ENCODE results near the gene KIAA1191.

The KIAA1191 gene

DNA sequence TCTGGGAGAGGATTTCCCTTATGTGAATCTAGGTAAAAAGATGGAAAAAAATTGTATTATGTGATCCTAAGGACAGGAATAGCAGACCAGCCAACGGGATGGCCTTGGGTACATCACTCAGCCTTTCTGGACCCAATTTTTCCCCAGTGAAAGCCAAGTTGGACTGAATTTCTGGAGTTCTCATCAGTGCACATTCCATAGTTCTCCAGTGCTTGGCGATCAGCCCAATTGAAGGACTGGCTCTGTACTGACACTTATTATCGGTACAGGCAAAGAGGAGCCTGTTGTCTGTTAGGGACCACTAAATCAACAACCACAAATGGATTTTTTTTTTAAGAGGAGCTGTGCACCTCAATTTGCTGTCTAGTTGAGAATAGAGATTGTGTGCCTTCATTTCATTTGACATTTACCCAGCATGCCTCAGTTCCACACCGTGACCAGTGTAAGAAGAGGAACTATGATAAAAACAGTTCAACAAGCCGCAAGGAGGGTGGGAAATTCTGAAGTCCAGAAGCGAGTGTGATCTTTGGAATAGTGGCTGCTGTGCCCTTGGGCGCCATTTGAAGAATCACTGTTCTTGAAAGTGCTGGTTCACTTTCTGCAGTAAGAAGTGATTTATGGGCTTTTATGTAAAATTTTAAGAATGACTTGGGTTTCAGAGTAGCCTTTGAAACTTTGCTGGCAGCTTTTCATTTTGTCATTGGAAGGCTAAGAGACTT lies 11.7 kb upstream of the KIAA1191 start:
- Histone ChIP-seq H3K9me3 (ENCODE audit: severe bottlenecking) (no peaks in the 10 kb centered on the region), H3K27ac (ENCODE audit: poor library complexity, severe bottlenecking) (no peak overlapping the region), H3K4me1 (ENCODE audit: insufficient read depth, poor library complexity, severe bottlenecking) (no peaks in the 10 kb centered on the region), H3K4me3 (ENCODE audit: severe bottlenecking) (no peak overlapping the region), H3K36me3 (ENCODE audit: low read depth) (peaks cover 10% of the 10 kb centered on the region; the same call in 1 of the 2 replicates), H3K27me3 (ENCODE audit: insufficient read depth, poor library complexity, severe bottlenecking) (no peaks in the 10 kb centered on the region)
- TF ChIP-seq, protein P1, sequence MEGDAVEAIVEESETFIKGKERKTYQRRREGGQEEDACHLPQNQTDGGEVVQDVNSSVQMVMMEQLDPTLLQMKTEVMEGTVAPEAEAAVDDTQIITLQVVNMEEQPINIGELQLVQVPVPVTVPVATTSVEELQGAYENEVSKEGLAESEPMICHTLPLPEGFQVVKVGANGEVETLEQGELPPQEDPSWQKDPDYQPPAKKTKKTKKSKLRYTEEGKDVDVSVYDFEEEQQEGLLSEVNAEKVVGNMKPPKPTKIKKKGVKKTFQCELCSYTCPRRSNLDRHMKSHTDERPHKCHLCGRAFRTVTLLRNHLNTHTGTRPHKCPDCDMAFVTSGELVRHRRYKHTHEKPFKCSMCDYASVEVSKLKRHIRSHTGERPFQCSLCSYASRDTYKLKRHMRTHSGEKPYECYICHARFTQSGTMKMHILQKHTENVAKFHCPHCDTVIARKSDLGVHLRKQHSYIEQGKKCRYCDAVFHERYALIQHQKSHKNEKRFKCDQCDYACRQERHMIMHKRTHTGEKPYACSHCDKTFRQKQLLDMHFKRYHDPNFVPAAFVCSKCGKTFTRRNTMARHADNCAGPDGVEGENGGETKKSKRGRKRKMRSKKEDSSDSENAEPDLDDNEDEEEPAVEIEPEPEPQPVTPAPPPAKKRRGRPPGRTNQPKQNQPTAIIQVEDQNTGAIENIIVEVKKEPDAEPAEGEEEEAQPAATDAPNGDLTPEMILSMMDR (IDR thresholded peaks at IDR 0.05; ENCODE audit: poor library complexity, severe bottlenecking), result no peak
- DNase-seq (ENCODE audit: low spot score), result no peak
- ATAC-seq (ENCODE audit: low read depth), result no peak

DNA sequence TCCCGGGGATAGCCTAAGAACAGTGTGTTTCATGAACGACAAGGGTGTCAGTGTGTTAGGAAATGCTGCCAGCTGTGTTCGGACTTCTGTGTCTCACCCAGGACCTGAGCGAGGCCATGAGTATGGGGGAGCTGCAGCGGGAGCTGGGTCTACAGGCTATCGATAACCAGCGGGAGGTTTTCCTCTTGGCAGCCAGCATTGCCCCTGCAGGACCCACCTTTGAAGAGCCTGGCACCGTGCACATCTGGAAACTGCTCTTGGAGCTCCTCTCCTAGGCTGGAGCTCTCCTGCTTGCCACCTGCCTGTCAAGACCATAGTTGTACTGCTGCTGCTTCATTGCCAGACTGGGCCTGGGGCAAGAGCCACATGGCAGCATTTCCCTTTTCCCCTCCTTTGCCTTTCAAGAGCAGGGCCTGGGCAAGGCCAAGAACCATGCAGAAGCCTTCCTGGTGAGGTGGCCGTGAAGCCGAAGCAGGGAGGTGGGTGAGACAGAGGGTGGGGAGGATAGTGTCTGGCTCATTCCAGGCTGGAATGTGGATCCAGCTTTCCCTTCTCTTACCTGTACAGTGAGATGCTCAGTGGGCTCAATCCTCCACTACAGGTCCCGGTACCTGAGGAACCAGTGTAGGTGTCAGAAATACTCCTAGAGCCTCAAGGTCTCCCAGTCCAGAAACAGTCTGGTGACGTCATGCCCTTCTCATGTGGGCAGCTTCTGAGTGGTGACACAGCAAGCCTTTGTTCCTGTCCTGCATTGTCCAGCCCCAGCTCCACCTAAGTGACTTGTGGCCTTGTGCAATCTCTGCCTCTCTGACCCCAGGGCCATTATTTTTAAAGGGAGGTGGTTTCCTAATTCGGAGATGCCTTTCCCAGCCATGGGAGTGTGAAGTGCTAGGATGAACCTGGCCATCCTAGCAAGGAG lies 10.3 kb upstream of the KIAA1191 start:
- Histone ChIP-seq H3K9me3 (ENCODE audit: severe bottlenecking) (no peaks in the 10 kb centered on the region), H3K4me1 (ENCODE audit: insufficient read depth, poor library complexity, severe bottlenecking) (no peaks in the 10 kb centered on the region), H3K27me3 (ENCODE audit: insufficient read depth, poor library complexity, severe bottlenecking) (no peaks in the 10 kb centered on the region), H3K36me3 (ENCODE audit: low read depth) (peaks cover 22% of the 10 kb centered on the region), H3K27ac (ENCODE audit: poor library complexity, severe bottlenecking) (no peak overlapping the region), H3K4me3 (ENCODE audit: severe bottlenecking) (no peak overlapping the region)
- TF ChIP-seq, protein P1 (IDR thresholded peaks at IDR 0.05; ENCODE audit: poor library complexity, severe bottlenecking), result no peak
- ATAC-seq (ENCODE audit: low read depth) (no peak), DNase-seq (ENCODE audit: low spot score) (no peak)

DNA sequence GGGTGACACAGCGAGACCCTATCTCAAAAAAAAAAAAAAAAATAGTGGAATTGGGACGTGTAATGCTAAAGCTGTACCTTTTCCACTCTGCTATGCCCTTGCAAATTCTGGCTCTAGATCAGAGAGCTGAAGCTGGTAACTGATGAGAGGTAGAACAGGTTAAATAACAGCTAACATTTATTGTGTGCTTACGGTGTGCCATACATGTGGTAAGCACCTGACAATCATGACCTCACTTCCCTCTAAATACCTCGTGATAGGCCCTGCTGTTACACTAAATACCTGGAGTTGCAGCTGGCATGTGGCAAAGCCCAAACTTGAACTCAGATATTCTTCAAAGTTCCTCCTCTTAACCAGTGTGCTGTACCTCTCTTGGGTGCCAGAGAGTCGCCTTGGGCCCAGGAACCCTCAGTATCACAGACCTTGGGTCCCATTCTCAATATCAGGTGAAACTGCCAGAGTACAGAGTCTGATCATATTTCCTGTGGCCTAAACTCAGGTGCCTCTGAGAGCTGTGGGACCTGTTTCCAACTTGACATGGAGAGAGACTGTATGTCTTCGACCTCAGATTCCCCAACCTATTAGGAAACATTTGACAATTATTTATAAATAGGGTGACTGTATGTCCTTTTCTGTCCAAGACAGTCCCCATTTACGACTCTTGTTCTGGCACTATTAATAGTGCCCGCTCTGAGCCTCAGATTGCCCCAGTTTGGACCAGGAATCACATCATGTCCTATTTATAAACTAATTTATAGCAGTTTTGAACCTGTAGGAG lies 8.6 kb upstream of the KIAA1191 start:
- no peak for DNase-seq (ENCODE audit: low spot score)
- no peaks in the 10 kb centered on the region for H3K27me3 ChIP-seq (ENCODE audit: insufficient read depth, poor library complexity, severe bottlenecking)
- H3K9me3 ChIP-seq (ENCODE audit: severe bottlenecking), result no peaks in the 10 kb centered on the region
- no peak overlapping the region for H3K27ac ChIP-seq (ENCODE audit: poor library complexity, severe bottlenecking)
- no peak for ATAC-seq (ENCODE audit: low read depth)
- no peak overlapping the region for H3K4me3 ChIP-seq (ENCODE audit: severe bottlenecking)
- peaks cover 22% of the 10 kb centered on the region for H3K36me3 ChIP-seq (ENCODE audit: low read depth)
- TF ChIP-seq, protein P1 (IDR thresholded peaks at IDR 0.05; ENCODE audit: poor library complexity, severe bottlenecking), result no peak
- no peaks in the 10 kb centered on the region for H3K4me1 ChIP-seq (ENCODE audit: insufficient read depth, poor library complexity, severe bottlenecking)

DNA sequence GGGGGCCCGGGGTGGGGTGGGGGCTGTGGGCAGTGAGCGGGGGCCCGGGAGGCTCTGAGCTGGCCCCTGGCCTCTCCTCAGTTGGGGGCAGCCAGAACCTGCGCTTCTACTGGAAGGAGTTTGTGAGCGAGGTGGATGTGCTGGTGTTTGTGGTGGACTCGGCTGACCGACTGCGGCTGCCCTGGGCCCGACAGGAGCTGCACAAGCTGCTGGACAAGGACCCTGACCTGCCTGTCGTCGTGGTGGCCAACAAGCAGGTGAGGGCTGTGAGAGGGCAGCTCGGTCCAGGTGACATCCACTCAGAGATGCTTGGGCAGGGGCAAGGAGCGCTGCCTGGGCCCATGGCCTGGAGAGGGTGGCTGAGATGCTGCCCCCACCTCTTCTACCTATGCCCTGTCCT lies 7.2 kb upstream of the KIAA1191 start:
- H3K36me3 ChIP-seq (ENCODE audit: low read depth), result peaks cover 22% of the 10 kb centered on the region
- TF ChIP-seq, protein P1 (IDR thresholded peaks at IDR 0.05; ENCODE audit: poor library complexity, severe bottlenecking), result no peak
- no peak overlapping the region for H3K27ac ChIP-seq (ENCODE audit: poor library complexity, severe bottlenecking)
- DNase-seq (ENCODE audit: low spot score), result no peak
- H3K27me3 ChIP-seq (ENCODE audit: insufficient read depth, poor library complexity, severe bottlenecking), result no peaks in the 10 kb centered on the region
- H3K4me1 ChIP-seq (ENCODE audit: insufficient read depth, poor library complexity, severe bottlenecking), result no peaks in the 10 kb centered on the region
- H3K9me3 ChIP-seq (ENCODE audit: severe bottlenecking), result no peaks in the 10 kb centered on the region
- ATAC-seq (ENCODE audit: low read depth), result no peak
- no peak overlapping the region for H3K4me3 ChIP-seq (ENCODE audit: severe bottlenecking)

Measured in RWPE2 (cell line).